NCI-H82 (cell line): Measurements from ENCODE around the gene PPFIA1.

ENCODE experiments used
- DNase-seq: peaks from one replicate; lab custom pipeline; 2025; lab: John Stamatoyannopoulos, UW

Gene PPFIA1

GRCh38 chr11:70414341-70415100, 144.0 kb downstream of the PPFIA1 start:
- DNase-seq = no peak

- no peak for DNase-seq
Observed at GRCh38 chr11:70415191-70415590, 144.7 kb downstream of the PPFIA1 start.

- no peak for DNase-seq
Observed at GRCh38 chr11:70415642-70416395, 145.3 kb downstream of the PPFIA1 start.

GRCh38 chr11:70416881-70417280, 146.4 kb downstream of the PPFIA1 start:
- DNase-seq = no peak

GRCh38 chr11:70418130-70418529, 147.6 kb downstream of the PPFIA1 start:
- no peak for DNase-seq

- no peak for DNase-seq
Observed at GRCh38 chr11:70419307-70420007, 149.0 kb downstream of the PPFIA1 start.

- no peak for DNase-seq
Observed at GRCh38 chr11:70420008-70420464, 149.5 kb downstream of the PPFIA1 start.

GRCh38 chr11:70420496-70420895, 150.0 kb downstream of the PPFIA1 start:
- no peak for DNase-seq

- no peak for DNase-seq
Observed at GRCh38 chr11:70421123-70421522, 150.6 kb downstream of the PPFIA1 start.

GRCh38 chr11:70422692-70423522, 152.4 kb downstream of the PPFIA1 start:
- DNase-seq = no peak

- DNase-seq = no peak
Observed at GRCh38 chr11:70423523-70424505, 153.3 kb downstream of the PPFIA1 start.

GRCh38 chr11:70424765-70425344, 154.4 kb downstream of the PPFIA1 start:
- DNase-seq = no peak

GRCh38 chr11:70427436-70427835, 156.9 kb downstream of the PPFIA1 start:
- DNase-seq = no peak

- no peak for DNase-seq
Observed at GRCh38 chr11:70428701-70429427, 158.4 kb downstream of the PPFIA1 start.

- no peak for DNase-seq
Observed at GRCh38 chr11:70429428-70429705, 158.9 kb downstream of the PPFIA1 start.

- no peak for DNase-seq
Observed at GRCh38 chr11:70429724-70430521, 159.4 kb downstream of the PPFIA1 start.

GRCh38 chr11:70430671-70431574, 160.4 kb downstream of the PPFIA1 start:
- DNase-seq = no peak

- no peak for DNase-seq
Observed at GRCh38 chr11:70431611-70432010, 161.1 kb downstream of the PPFIA1 start.
